Activated CD8-positive, alpha-beta memory T cell treated with anti-CD3 and anti-CD28 coated beads for 1 hour (primary cell): Measurements from ENCODE around the gene ATP2B2.

Source experiments
- DNase-seq, 2 donors: peaks; one replicate each; pipeline ENCODE4 v3.0.0-alpha.2; 2020; ENCODE audit warnings: low read depth in 1 of 2; ENCODE audit errors: extremely low read depth in 1 of 2

ATP2B2 gene

GRCh38 chr3:10471054-10471688 lies 34.2 kb downstream of the ATP2B2 start:
- DNase-seq = no peak

- no peak for DNase-seq
Observed at GRCh38 chr3:10470120-10471053, 35.0 kb downstream of the ATP2B2 start.

GRCh38 chr3:10469441-10470119 lies 35.8 kb downstream of the ATP2B2 start:
- DNase-seq = no peak

GRCh38 chr3:10468613-10469354 lies 36.6 kb downstream of the ATP2B2 start:
- no peak for DNase-seq

- DNase-seq = no peak
Observed at GRCh38 chr3:10467904-10468612, 37.3 kb downstream of the ATP2B2 start.

- DNase-seq = no peak
Observed at GRCh38 chr3:10467204-10467603, 38.2 kb downstream of the ATP2B2 start.

- DNase-seq = no peak
Observed at GRCh38 chr3:10466186-10466585, 39.2 kb downstream of the ATP2B2 start.

GRCh38 chr3:10465161-10465560 lies 40.2 kb downstream of the ATP2B2 start:
- no peak for DNase-seq

- DNase-seq = no peak
Observed at GRCh38 chr3:10463533-10464434, 41.6 kb downstream of the ATP2B2 start.

- DNase-seq = no peak
Observed at GRCh38 chr3:10462641-10463532, 42.5 kb downstream of the ATP2B2 start.

- no peak for DNase-seq
Observed at GRCh38 chr3:10460951-10461545, 44.3 kb downstream of the ATP2B2 start.

GRCh38 chr3:10459954-10460754 lies 45.2 kb downstream of the ATP2B2 start:
- DNase-seq = peak in 1 of 2 donors; percentile 5

- DNase-seq = no peak
Observed at GRCh38 chr3:10457560-10457959, 47.8 kb downstream of the ATP2B2 start.

- DNase-seq = no peak
Observed at GRCh38 chr3:10456981-10457380, 48.4 kb downstream of the ATP2B2 start.

GRCh38 chr3:10455545-10455914 lies 49.9 kb downstream of the ATP2B2 start:
- no peak for DNase-seq

- DNase-seq = no peak
Observed at GRCh38 chr3:10454907-10455544, 50.4 kb downstream of the ATP2B2 start.
